Neural crest cell (in vitro differentiated cells): ENCODE data around the gene SLC12A1. TPM values are rescaled to one million over a fixed set of nuclear protein-coding genes. Genes with fewer than 3 reads are reported as not detected.
A peak's percentile ranks its signal among the peaks of the same experiment; 100 is the strongest.
"Not testable (repeated sequence)": the region's sequence is repeated elsewhere in the genome, so short reads cannot be mapped to it uniquely, and the experiment has no call there.

Experiments used
- DNase-seq: peaks from one replicate; pipeline ENCODE4 v3.0.0; 2021; ENCODE audit warnings: low read depth, mixed read lengths, low spot score
- H3K27ac Mint-ChIP-seq: one replicate; pipeline ENCODE4 v1.8.0; 2021; ENCODE audit warnings: mild to moderate bottlenecking, mixed read lengths; ENCODE audit not compliant: unreplicated experiment
- H3K27me3 Mint-ChIP-seq: 2 replicates; pipeline ENCODE4 v1.8.0; 2021; ENCODE audit warnings: low read depth, mild to moderate bottlenecking, mixed read lengths
- H3K36me3 Mint-ChIP-seq: 2 replicates; pipeline ENCODE4 v1.8.0; 2021; ENCODE audit warnings: low read depth, mild to moderate bottlenecking, mixed read lengths
- H3K4me1 Mint-ChIP-seq: 2 replicates; pipeline ENCODE4 v1.8.0; 2021; ENCODE audit warnings: mixed read lengths
- H3K4me3 Mint-ChIP-seq: one replicate; pipeline ENCODE4 v1.8.0; 2021; ENCODE audit warnings: mild to moderate bottlenecking, mixed read lengths
- H3K9me3 Mint-ChIP-seq: 2 replicates; pipeline ENCODE4 v1.8.0; 2021; ENCODE audit warnings: mixed read lengths
- total RNA-seq: library from RNA; stranded (reverse); gene quantifications from 2 replicates; pipeline ENCODE4 v1.2.1, GENCODE V29; 2021
- TF ChIP-seq, protein P1 (sequence below): fragments of 200-600 bp; sonication (generic); conservative IDR thresholded peaks from 2 replicates; pipeline ENCODE4 v1.5.0; 2021; ENCODE audit warnings: antibody characterized with exemption, mild to moderate bottlenecking

Gene SLC12A1
- total RNA-seq, 1 donor from 2014 or later = 0.16 TPM

DNA sequence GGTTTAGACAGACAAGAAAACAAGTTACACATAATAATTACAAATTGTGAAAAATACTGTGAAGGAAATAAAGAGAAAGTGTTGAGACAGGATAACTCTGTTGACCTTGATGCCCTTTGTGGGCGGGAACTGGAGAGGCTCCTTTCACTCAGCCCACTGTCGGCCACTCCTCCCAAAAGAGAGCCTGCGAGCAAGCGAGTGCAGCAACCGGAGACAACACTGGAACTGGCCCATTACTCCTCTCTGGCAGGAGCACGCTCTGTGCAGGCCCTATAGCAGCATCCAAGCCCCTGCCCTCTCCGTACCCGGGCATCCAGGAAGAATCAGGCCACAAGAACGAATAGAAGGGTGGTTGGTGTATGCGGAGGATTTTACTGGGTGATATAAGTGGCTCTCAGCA, 108.9 kb downstream of the SLC12A1 start:
- Mint-ChIP-seq H3K9me3 (peaks cover 2% of the 10 kb centered on the region), H3K4me1 (peaks cover 39% of the 10 kb centered on the region), H3K36me3 (no peaks in the 10 kb centered on the region), H3K27me3 (no peaks in the 10 kb centered on the region), H3K27ac (peak overlapping the region; percentile 4), H3K4me3 (no peak overlapping the region)
- TF ChIP-seq, protein P1, sequence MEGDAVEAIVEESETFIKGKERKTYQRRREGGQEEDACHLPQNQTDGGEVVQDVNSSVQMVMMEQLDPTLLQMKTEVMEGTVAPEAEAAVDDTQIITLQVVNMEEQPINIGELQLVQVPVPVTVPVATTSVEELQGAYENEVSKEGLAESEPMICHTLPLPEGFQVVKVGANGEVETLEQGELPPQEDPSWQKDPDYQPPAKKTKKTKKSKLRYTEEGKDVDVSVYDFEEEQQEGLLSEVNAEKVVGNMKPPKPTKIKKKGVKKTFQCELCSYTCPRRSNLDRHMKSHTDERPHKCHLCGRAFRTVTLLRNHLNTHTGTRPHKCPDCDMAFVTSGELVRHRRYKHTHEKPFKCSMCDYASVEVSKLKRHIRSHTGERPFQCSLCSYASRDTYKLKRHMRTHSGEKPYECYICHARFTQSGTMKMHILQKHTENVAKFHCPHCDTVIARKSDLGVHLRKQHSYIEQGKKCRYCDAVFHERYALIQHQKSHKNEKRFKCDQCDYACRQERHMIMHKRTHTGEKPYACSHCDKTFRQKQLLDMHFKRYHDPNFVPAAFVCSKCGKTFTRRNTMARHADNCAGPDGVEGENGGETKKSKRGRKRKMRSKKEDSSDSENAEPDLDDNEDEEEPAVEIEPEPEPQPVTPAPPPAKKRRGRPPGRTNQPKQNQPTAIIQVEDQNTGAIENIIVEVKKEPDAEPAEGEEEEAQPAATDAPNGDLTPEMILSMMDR = no peak
- DNase-seq = no peak

DNA sequence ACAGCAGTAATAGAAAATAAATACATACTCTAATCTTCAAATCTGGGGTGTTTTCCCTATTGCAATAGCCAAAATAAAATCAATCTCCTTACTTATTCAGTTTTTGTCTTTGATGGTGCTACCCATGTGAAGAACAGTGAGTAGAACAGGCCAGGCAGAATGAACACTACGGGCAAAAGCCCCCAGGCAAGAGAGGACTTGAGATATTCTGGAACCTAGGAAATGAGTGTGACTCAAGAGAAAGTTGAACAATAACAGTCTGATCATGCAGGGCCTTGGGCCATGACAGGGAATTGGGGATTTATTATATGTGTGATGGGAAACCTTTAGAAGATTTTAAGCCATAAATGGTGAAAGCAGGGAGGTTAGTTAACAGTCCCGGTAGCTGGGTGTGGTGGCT, 111.1 kb downstream of the SLC12A1 start:
- H3K9me3 Mint-ChIP-seq = peaks cover 2% of the 10 kb centered on the region
- H3K27me3 Mint-ChIP-seq = no peaks in the 10 kb centered on the region
- peaks cover 40% of the 10 kb centered on the region for H3K4me1 Mint-ChIP-seq
- DNase-seq = no peak
- no peak overlapping the region for H3K4me3 Mint-ChIP-seq
- peak overlapping the region; percentile 22 for H3K27ac Mint-ChIP-seq
- H3K36me3 Mint-ChIP-seq = no peaks in the 10 kb centered on the region
- TF ChIP-seq, protein P1 = no peak

DNA sequence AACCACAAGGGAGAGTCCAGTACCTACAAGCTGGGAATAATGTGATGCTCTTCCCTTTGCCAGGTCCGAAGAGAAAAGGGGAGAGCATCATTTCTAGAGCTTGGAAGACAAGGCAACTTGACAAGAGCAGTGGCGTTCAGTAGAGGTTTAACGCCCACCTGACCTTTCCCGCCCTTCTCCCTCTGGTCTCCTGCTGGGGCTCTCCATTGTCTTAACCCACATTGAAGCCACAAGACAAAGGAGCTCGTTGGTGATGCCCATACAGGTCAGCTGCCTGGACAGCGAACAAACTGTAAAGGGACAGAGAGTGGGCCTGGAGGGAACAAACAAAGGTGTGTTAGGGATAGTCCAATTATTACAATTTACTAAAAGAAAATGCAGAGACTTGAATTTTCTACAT, 112.0 kb downstream of the SLC12A1 start:
- Mint-ChIP-seq H3K36me3 (no peaks in the 10 kb centered on the region), H3K4me1 (peaks cover 40% of the 10 kb centered on the region), H3K9me3 (peaks cover 2% of the 10 kb centered on the region), H3K27me3 (no peaks in the 10 kb centered on the region), H3K4me3 (no peak overlapping the region), H3K27ac (no peak overlapping the region)
- no peak for DNase-seq
- TF ChIP-seq, protein P1 = no peak

DNA sequence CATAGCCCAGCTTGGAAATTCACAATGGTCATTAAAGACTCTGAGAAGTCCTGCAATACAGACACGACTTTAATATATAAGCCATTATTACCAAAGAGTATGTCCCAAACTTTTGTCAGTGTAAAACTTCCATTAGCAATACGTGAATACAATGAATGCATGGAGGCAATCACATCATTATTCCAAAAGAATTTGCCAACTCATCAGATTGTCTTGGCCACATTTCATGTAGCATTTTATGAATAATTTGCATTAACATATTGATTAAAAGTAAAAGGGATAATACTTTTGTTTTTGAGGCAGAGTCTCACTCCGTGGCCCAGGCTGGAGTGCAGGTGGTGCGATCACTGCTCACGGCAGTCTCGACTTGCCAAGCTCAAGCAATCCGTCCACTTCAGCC, 117.2 kb downstream of the SLC12A1 start:
- TF ChIP-seq, protein P1 = no peak

DNA sequence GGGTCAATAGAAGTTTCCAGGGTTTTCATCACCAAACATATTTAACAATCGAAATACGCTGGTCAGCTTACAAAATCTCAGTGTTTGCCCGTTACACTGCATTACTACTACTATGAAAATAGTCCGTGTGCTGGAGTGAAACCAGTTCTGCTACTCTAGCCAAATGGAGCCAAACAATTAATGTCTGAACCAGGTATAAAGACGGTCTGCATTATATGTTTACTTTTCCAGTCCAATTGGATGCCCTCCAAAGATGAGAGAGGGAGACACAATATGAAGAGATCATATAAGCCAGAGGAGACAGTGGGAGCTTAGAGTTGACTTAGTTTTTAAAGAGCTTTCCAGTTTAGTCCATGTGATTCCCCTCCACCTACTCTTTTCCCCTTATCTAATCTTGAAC, 118.8 kb downstream of the SLC12A1 start:
- Mint-ChIP-seq H3K27ac (no peak overlapping the region), H3K36me3 (no peaks in the 10 kb centered on the region), H3K9me3 (no peaks in the 10 kb centered on the region), H3K4me1 (peaks cover 4% of the 10 kb centered on the region), H3K27me3 (no peaks in the 10 kb centered on the region), H3K4me3 (no peak overlapping the region)
- TF ChIP-seq, protein P1 = no peak
- no peak for DNase-seq

More for the DNA sequence above, 117.2 kb downstream of the SLC12A1 start:
- Mint-ChIP-seq H3K27ac (no peak overlapping the region), H3K4me3 (no peak overlapping the region), H3K4me1 (peaks cover 14% of the 10 kb centered on the region), H3K9me3 (no peaks in the 10 kb centered on the region), H3K27me3 (no peaks in the 10 kb centered on the region), H3K36me3 (no peaks in the 10 kb centered on the region)
- DNase-seq = no peak

DNA sequence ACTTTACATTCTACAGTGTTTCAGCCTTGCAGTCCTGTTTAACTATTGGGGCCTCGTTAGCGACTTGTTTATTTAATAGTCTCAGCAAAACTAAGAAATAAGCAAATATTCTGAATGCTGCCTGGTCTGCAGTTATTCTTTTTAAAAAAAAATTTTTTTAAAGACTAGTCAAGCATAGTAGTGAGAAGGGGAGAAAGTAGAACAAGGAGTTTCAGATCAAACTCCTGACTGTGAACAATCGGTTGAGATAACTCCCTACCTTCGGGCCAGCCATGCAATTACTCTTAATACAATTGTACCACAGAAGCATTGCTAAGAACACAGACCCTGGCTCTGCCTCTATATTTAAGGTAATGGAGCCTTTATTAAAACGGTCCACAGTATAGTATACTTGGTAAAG, 119.3 kb downstream of the SLC12A1 start:
- no peak overlapping the region for H3K4me3 Mint-ChIP-seq
- no peaks in the 10 kb centered on the region for H3K27me3 Mint-ChIP-seq
- no peak for DNase-seq
- TF ChIP-seq, protein P1 = no peak
- H3K4me1 Mint-ChIP-seq = peaks cover 6% of the 10 kb centered on the region
- no peaks in the 10 kb centered on the region for H3K36me3 Mint-ChIP-seq
- H3K27ac Mint-ChIP-seq = no peak overlapping the region
- H3K9me3 Mint-ChIP-seq = no peaks in the 10 kb centered on the region

DNA sequence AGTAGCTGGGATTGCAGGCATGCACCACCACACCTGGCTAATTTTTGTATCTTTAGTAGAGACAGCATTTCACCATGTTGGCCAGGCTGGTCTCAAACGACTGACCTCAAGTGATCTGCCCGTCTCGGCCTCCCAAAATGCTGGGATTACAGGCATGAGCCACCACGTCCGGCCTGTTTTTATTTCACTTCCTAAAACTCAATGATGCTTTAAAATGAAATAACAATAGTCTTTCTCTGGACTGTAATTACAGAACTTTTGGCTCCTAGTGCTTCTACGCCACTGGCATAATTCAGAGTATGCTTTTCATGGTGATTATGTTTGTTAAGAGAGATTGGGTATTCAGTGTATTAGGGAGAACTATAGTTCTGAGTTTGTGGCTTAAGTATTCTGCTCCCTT, 120.1 kb downstream of the SLC12A1 start:
- H3K36me3 Mint-ChIP-seq, DNase-seq, H3K27ac Mint-ChIP-seq, H3K4me3 Mint-ChIP-seq, H3K9me3 Mint-ChIP-seq, H3K27me3 Mint-ChIP-seq: not testable (repeated sequence)
- peaks cover 12% of the 10 kb centered on the region for H3K4me1 Mint-ChIP-seq
